GM12864 (cell line): ENCODE measurements around the gene CLRN3.

Source experiments
- DNase-seq: peaks from one replicate; pipeline ENCODE4 v3.0.0-alpha.2; 2011; ENCODE audit warnings: low read depth
- H3K4me3 ChIP-seq: 2 replicates; pipeline ENCODE4 v1.5.1; 2011; ENCODE audit warnings: mild to moderate bottlenecking, low read depth, low read length, control low read depth
- TF ChIP-seq, protein P1 (sequence below): IDR thresholded peaks from 2 replicates; pipeline ENCODE4 v1.5.1; 2011; ENCODE audit warnings: low read depth, mild to moderate bottlenecking, moderate library complexity, low read length, control low read depth, inconsistent platforms; ENCODE audit errors: missing control alignments

CLRN3 gene

DNA sequence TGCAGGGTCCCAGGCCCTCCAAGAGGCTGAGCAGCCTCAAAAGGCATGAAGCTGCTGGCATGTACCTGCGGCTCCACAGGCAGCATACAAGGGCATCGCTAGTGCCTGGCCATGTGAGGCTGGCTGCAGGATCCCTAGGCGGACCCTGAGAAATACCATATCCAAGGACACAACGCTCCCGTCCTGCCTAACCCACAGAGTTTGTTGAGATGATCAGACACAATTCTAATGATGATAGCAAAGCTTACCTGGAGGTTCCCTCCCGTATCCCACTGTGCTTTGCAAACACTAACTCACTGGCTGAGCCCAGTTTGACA lies 17.3 kb downstream of the CLRN3 start:
- no peak for DNase-seq
- TF ChIP-seq, protein P1, sequence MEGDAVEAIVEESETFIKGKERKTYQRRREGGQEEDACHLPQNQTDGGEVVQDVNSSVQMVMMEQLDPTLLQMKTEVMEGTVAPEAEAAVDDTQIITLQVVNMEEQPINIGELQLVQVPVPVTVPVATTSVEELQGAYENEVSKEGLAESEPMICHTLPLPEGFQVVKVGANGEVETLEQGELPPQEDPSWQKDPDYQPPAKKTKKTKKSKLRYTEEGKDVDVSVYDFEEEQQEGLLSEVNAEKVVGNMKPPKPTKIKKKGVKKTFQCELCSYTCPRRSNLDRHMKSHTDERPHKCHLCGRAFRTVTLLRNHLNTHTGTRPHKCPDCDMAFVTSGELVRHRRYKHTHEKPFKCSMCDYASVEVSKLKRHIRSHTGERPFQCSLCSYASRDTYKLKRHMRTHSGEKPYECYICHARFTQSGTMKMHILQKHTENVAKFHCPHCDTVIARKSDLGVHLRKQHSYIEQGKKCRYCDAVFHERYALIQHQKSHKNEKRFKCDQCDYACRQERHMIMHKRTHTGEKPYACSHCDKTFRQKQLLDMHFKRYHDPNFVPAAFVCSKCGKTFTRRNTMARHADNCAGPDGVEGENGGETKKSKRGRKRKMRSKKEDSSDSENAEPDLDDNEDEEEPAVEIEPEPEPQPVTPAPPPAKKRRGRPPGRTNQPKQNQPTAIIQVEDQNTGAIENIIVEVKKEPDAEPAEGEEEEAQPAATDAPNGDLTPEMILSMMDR, result no peak
- no peak overlapping the region for H3K4me3 ChIP-seq

DNA sequence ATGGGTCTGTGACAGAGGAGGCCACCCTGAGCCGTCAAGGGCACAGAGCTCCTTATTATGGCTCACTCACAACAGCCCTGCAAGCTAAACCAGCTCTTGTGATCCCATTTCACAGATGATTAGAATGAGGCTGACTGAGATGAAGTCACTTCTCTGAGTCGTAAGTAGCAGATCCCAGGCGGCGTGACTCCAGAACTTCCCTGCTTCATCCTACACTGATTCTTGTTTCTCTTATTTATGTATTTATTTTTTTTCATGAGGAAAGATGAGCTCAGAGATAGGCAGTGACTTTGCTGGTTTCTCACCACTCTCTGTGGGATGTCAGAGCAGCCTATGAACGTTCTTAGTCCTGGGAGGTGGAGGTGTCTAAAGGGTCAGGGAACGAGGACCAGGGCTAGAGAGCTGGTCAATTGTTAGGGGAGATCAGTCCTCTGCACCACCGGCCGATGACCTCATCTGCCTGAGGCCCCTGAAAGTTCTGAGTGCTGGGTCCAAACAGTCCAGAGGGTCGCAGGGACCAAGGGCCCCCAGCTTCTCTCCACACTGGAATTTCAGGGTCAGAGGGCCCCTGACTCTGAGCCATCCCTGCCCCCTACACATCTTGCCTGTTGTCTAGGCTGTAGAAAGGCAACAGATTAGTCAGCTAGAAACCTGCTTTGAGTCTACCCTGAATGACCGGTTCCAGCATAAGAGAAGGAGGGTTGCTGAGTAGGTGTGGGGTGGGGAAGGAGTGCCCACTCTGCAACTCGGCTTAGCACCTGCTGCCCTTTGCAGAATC lies 17.9 kb downstream of the CLRN3 start:
- TF ChIP-seq, protein P1, result no peak
- DNase-seq, result no peak
- no peak overlapping the region for H3K4me3 ChIP-seq

DNA sequence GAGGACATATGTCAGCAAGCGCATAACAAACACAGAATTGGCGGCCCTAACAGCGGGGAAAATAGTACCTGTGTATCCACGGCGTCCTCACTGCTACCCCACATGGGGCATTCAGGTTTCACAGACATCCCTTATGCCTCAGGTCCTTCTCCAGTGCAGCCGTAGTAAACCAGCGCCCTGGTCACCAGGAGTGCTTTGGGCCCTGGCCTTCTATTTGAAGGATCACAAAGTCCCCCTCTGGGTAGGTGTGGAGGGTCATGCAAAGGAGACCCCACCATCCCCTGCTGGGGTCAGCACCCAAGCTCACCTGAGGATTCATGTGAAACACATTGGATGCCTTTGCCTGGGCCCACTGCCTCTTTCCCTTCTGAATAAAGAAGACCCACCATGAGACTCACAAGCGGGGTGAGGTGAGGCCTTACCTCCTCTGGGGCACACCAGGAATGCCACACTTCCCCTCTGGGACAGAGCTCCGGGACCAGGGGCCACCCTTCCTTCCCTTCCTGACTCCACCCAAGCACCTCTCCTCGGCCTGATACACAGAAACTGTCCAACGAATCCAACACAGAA lies 18.8 kb downstream of the CLRN3 start:
- no peak for DNase-seq
- TF ChIP-seq, protein P1, result no peak
- H3K4me3 ChIP-seq, result no peak overlapping the region

DNA sequence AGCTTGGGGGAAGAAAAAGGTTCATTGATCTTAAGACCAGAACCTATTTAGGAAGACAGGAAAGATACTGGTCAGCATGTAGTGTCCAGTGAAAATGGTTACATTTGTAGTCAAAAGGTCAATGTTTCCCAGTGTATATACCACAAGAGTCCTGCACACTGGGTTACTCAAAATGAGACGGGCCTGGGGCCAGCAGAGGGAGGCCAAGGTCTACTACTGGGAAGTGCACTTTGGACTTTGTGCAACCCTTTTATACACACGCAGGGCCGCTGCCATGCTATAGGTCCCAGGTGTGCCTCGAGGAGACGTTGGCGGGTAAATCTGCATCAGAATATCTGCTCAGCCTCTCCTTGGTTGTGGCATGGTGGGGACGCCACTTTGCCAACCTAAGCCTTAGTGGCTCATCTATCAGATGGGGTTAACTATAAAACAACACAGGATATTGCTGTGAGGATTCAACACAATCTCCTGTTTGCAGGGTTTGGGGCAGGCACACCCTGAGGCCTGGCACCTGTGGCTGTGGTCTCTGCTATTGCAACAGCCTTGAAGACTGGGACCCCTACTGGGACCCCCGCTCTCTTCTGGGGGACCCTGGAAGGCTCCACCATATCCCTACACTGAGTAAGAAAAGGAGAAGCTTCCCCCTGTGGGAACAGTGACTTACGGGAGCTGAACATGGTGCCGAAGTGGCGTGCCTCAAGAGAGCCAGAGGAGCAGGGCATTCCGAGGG lies 19.7 kb downstream of the CLRN3 start:
- DNase-seq, result no peak
- H3K4me3 ChIP-seq, result no peak overlapping the region
- TF ChIP-seq, protein P1, result no peak

DNA sequence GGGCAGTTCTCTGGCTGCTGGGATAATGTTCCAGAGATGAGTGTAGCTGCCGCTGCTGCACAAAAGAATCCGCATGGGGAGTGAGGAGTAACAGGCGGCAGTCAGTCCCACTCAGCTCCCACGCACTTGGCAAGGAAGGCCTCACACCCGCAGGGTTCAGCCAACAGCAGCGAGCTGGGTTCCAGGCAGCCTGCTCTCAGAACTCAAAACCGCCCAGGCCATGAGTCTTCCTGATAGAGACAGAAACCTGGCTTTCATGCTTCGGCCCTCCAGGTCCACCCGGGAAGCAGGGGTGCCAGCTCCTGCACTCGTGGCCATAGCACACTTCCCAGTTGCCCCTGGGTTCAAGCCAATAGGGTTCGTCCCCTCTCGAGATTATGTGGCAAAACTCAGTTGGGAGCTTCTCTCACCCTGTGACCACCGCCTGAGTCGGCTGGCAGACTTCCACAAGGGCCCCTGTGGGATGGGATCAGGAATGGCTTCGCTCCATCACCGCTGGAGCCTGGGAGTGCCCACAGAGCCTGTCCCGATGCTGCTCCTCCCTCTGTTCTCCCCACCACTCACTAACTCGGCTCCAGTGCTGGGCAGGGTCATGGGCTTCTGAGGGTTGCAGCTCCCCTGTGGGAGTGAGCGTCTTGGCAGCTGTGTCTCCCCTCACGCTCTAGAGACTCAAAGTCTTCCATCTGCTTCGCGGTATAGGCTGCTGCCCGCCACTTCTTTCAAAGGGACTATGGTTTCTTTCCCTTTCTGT lies 20.6 kb downstream of the CLRN3 start:
- no peak for DNase-seq
- no peak overlapping the region for H3K4me3 ChIP-seq
- TF ChIP-seq, protein P1, result no peak

DNA sequence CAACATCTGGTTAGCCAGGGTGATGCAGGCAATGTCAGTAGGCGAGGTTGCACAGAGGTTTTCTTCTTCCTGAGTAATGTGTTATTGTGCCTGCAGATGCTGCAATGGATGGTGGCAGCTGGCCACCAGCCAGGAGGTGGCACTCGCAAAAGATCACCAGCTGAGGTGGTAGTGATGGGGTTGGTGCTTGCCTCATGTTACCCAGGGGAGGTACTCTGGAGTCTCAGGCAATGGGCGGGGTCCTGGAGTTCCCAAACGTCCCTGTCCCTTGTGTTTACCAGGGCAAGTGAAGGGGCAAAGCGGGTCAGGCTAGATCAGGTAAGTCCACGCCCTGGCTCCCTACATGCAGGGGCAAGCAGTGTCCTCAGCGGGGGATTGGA lies 21.1 kb downstream of the CLRN3 start:
- H3K4me3 ChIP-seq, result no peak overlapping the region
- DNase-seq, result no peak
- TF ChIP-seq, protein P1, result no peak
